Endothelial cell of umbilical vein (primary cell): ENCODE data around the gene GAS7. TPM values are rescaled to one million over a fixed set of nuclear protein-coding genes. Genes with fewer than 3 reads are reported as not detected.

Source experiments
- BruUV-seq: library from RNA; stranded (reverse); fragments of 400-500 nt; replicated peaks from 2 replicates; lab custom pipeline; 2021; lab: Mats Ljungman, UMichigan
- CTCF ChIA-PET: fragments of 300-600, 350-600 bp; sonication (Branson Sonifier 250); formaldehyde crosslinking; loops from one replicate; lab custom pipeline; 2021; ENCODE audit warnings: antibody characterized with exemption, inconsistent platforms; lab: Charles Lee
- POLR2A ChIA-PET: fragments of 300-600, 350-600 bp; sonication (Branson Sonifier 250); formaldehyde crosslinking; loops from one replicate; lab custom pipeline; 2021; ENCODE audit warnings: antibody characterized with exemption, inconsistent platforms; lab: Charles Lee
- DNase-seq: peaks from one replicate; pipeline ENCODE4 v3.0.0-alpha.2; 2011; ENCODE audit warnings: low read depth, low spot score
- FAIRE-seq: peaks from 2 replicates; lab custom pipeline; 2011; peaks lifted over from hg19 to GRCh38; lab: Jason Lieb, UNC
- H2AFZ ChIP-seq: 2 replicates; pipeline ENCODE4 v1.6.0; 2012; ENCODE audit warnings: low read depth, low read length, control low read depth, inconsistent platforms
- H3K27ac ChIP-seq: 2 replicates; pipeline ENCODE4 v1.5.1; 2011; ENCODE audit warnings: low read depth, mild to moderate bottlenecking, control low read depth, low read length, moderate library complexity; ENCODE audit not compliant: insufficient read depth
- H3K27me3 ChIP-seq, 2 experiments: 2 replicates each; pipeline versions ENCODE4 v1.6.0 to v1.6.1; 2011; ENCODE audit warnings: low read length in 2 of 2, mixed read lengths in 1 of 2; ENCODE audit not compliant: control insufficient read depth in 2 of 2, insufficient read depth in 2 of 2
- H3K36me3 ChIP-seq, 2 experiments: 2 replicates in 1 of 2; 3 replicates in 1 of 2; pipeline ENCODE4 v1.5.1; 2011; ENCODE audit warnings: low read length in 2 of 2, mild to moderate bottlenecking in 1 of 2, moderate library complexity in 1 of 2; ENCODE audit not compliant: control insufficient read depth in 2 of 2, insufficient read depth in 2 of 2; ENCODE audit errors: extremely low read depth in 1 of 2
- H3K4me1 ChIP-seq: 3 replicates; pipeline ENCODE4 v1.5.1; 2011; ENCODE audit warnings: mild to moderate bottlenecking, low read length; ENCODE audit not compliant: control insufficient read depth, insufficient read depth; ENCODE audit errors: extremely low read depth
- H3K4me2 ChIP-seq: 2 replicates; pipeline ENCODE4 v1.6.1; 2011; ENCODE audit warnings: low read length, control low read depth, mixed read lengths; ENCODE audit not compliant: insufficient read depth
- H3K4me3 ChIP-seq, 3 experiments: fragments of 200-600 bp in 1 of 3; sonication (generic), shearing (Covaris generic) in 1 of 3; replicated peaks in 1 of 3; 2 replicates each; pipeline ENCODE4 v1.5.1; 2011 to 2016; ENCODE audit warnings: control low read depth in 3 of 3, low read length in 3 of 3, mild to moderate bottlenecking in 2 of 3, inconsistent platforms in 1 of 3, low read depth in 1 of 3, moderate library complexity in 1 of 3; ENCODE audit not compliant: insufficient read depth in 1 of 3
- H3K79me2 ChIP-seq: 2 replicates; pipeline ENCODE4 v1.6.0; 2012; ENCODE audit warnings: low read length, inconsistent platforms; ENCODE audit not compliant: control insufficient read depth, insufficient read depth
- H3K9ac ChIP-seq: replicated peaks from 2 replicates; pipeline ENCODE3; 2011; ENCODE audit warnings: low read length, control low read depth; ENCODE audit not compliant: insufficient read depth; ENCODE audit errors: extremely low read depth
- H3K9me1 ChIP-seq: replicated peaks from 3 replicates; pipeline ENCODE4 v1.6.0; 2011; ENCODE audit warnings: mild to moderate bottlenecking, low read length; ENCODE audit not compliant: control insufficient read depth, insufficient read depth; ENCODE audit errors: extremely low read depth
- H3K9me3 ChIP-seq: replicated peaks from 2 replicates; pipeline ENCODE4 v1.5.1; 2012; ENCODE audit warnings: low read length, inconsistent platforms; ENCODE audit not compliant: control insufficient read depth, insufficient read depth
- H4K20me1 ChIP-seq: replicated peaks from 2 replicates; pipeline ENCODE3; 2011; ENCODE audit warnings: mild to moderate bottlenecking, low read length; ENCODE audit not compliant: control insufficient read depth, insufficient read depth; ENCODE audit errors: extremely low read depth
- EZH2 ChIP-seq: IDR thresholded peaks from 2 replicates; pipeline ENCODE4 v1.6.1; 2012; ENCODE audit warnings: borderline replicate concordance, low read depth, mild to moderate bottlenecking, moderate library complexity, low read length, inconsistent platforms; ENCODE audit not compliant: severe bottlenecking
- FOS ChIP-seq: IDR thresholded peaks from 2 replicates; pipeline ENCODE4 v1.6.1; 2011; ENCODE audit warnings: mild to moderate bottlenecking, low read length, moderate library complexity, borderline replicate concordance; ENCODE audit not compliant: insufficient read depth
- GATA2 ChIP-seq: IDR thresholded peaks from 2 replicates; pipeline ENCODE4 v1.7.0; 2011; ENCODE audit warnings: low read depth, mild to moderate bottlenecking, moderate library complexity, mixed read lengths, low read length; ENCODE audit not compliant: insufficient read length, insufficient read depth
- JUN ChIP-seq: IDR thresholded peaks from 2 replicates; pipeline ENCODE4 v1.6.1; 2011; ENCODE audit warnings: borderline replicate concordance, low read depth; ENCODE audit not compliant: insufficient read length, insufficient read depth
- MAX ChIP-seq: IDR thresholded peaks from 2 replicates; pipeline ENCODE4 v1.6.1; 2011; ENCODE audit not compliant: insufficient read depth, insufficient read length
- MYC ChIP-seq: IDR thresholded peaks from one replicate; pipeline ENCODE4 v1.6.1; 2011; ENCODE audit warnings: mild to moderate bottlenecking, low read depth, low read length
- POLR2A ChIP-seq: IDR thresholded peaks from 2 replicates; pipeline ENCODE4 v1.6.1; 2012; ENCODE audit warnings: low read depth, mild to moderate bottlenecking, control low read depth, low read length
- POLR2AphosphoS5 ChIP-seq: IDR thresholded peaks from 2 replicates; pipeline ENCODE4 v1.6.1; 2012; ENCODE audit warnings: low read depth, mild to moderate bottlenecking, control low read depth, low read length, moderate library complexity; ENCODE audit not compliant: insufficient read depth
- dilution Hi-C: fragments of 300-500 bp; cut with MboI; formaldehyde crosslinking; loops from one replicate; pipeline ENCODE4 v1.15.0; 2019; ENCODE audit warnings: low sequenced_read_pairs; ENCODE audit not compliant: extremely low pct_ligation_motif_present
- intact Hi-C: fragments of 100-400 bp; cut with micrococcal nuclease; formaldehyde crosslinking; loops from one replicate; pipeline ENCODE4 v1.10.0; 2022
- polyA plus RNA-seq, 4 experiments: library from polyadenylated mRNA; depleted of rRNA in 3 of 4; stranded (reverse) in 3 of 4; unstranded in 1 of 4; fragments of >200 nt; gene quantifications; 2 replicates each; pipeline versions ENCODE4 v1.2.1 to v1.2.3, GENCODE V29; 2011 to 2012; ENCODE audit warnings: missing spikeins in 1 of 4
- total RNA-seq: library from RNA; stranded (reverse); gene quantifications from 2 replicates; pipeline ENCODE4 v1.2.3, GENCODE V29; 2021
- TF ChIP-seq, protein P1 (sequence below), 2 donors: IDR thresholded peaks; 1 replicate in 1 of 2; 2 replicates in 1 of 2; pipeline ENCODE4 v1.5.1; 2011; ENCODE audit warnings: low read length in 2 of 2, mild to moderate bottlenecking in 2 of 2, moderate library complexity in 2 of 2, control low read depth in 1 of 2, inconsistent platforms in 1 of 2, low read depth in 1 of 2; ENCODE audit not compliant: insufficient read depth in 1 of 2; ENCODE audit errors: extremely low read depth in 1 of 2

GAS7 gene
- total and polyA plus RNA-seq, 2 donors (not counting 3 experiments of a cell fraction or from before 2014, with no cell fraction given): not detected

DNA sequence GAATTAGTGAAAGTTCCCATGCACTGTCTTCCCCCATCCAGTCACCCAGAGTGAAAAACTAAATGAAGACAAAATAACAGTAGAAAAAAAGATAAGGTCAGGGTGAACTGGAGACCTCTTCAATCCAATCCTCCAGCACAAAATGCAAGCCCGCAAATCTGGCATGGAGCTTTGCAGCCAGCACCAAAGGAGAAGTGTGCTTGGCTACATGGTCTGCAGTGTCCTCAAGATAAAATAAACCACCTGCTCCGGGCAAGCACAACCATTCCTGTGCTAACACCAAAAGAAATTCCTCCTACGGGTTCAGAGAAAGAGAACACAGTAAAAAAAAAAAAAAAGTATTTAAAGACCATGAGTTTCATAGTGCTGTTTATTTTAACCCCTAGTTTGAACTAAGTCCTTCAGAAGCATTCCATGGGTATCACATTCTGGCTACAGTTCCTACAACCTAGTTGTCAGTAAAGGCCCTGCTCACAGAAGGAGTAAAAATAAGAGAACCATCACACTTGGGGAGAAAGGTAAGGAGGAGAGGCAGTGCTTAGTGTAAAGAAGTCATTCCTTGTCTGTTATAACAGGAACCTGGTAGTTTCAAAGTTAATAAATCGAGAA is 109.1 kb downstream of the GAS7 start:
- DNase-seq: no peak
- POLR2A ChIA-PET: no interaction called here
- Histone ChIP-seq H3K4me1 (no peaks in the 10 kb centered on the region), H3K9ac (no peak overlapping the region), H3K4me3 (no peak overlapping the region), H3K9me1 (no peaks in the 10 kb centered on the region), H4K20me1 (no peaks in the 10 kb centered on the region), H3K4me2 (no peak overlapping the region), H2AFZ (no peak overlapping the region), H3K27me3 (no peaks in the 10 kb centered on the region), H3K27ac (no peak overlapping the region), H3K79me2 (no peaks in the 10 kb centered on the region), H3K9me3 (no peaks in the 10 kb centered on the region), H3K36me3 (no peaks in the 10 kb centered on the region)
- TF ChIP-seq, protein P1, sequence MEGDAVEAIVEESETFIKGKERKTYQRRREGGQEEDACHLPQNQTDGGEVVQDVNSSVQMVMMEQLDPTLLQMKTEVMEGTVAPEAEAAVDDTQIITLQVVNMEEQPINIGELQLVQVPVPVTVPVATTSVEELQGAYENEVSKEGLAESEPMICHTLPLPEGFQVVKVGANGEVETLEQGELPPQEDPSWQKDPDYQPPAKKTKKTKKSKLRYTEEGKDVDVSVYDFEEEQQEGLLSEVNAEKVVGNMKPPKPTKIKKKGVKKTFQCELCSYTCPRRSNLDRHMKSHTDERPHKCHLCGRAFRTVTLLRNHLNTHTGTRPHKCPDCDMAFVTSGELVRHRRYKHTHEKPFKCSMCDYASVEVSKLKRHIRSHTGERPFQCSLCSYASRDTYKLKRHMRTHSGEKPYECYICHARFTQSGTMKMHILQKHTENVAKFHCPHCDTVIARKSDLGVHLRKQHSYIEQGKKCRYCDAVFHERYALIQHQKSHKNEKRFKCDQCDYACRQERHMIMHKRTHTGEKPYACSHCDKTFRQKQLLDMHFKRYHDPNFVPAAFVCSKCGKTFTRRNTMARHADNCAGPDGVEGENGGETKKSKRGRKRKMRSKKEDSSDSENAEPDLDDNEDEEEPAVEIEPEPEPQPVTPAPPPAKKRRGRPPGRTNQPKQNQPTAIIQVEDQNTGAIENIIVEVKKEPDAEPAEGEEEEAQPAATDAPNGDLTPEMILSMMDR (IDR thresholded peaks at IDR 0.05; ENCODE audit: extremely low read depth in 1 of 2, insufficient read depth in 1 of 2, low read depth in 1 of 2, low read length in 2 of 2): no peak
- TF ChIP-seq POLR2AphosphoS5 (no peak), JUN (no peak), POLR2A (no peak), FOS (no peak), MAX (no peak), GATA2 (no peak), MYC (no peak), EZH2 (no peak)
- dilution Hi-C loops: no loop called here
- intact Hi-C loops: no loop called here
- BruUV-seq: no TSS peak
- CTCF ChIA-PET: no interaction called here
- FAIRE-seq: no peak
